ENCODE data around the gene TTC39A.
A peak's percentile ranks its signal among the peaks of the same experiment; 100 is the strongest.
"Not testable (repeated sequence)": the region's sequence is repeated elsewhere in the genome, so short reads cannot be mapped to it uniquely, and the experiment has no call there.

The TTC39A gene

DNA sequence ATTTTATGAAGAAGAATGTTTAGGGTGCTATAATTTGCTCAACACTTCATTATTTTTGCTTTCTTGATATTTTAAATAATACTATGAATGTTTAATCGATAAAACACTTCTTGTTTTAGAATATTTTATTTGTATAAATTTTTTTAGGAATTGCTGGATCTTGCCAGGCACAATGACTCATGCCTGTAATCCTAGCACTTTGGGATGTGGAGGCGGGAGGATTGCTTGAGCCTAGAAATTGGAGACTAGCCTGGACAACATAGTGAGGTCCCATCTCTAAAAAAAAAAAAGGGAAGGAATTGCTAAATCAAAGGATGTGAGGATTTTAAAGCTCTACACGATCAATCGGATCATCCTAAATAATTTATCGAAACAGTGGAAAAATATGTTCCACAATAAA is 76.7 kb downstream of the TTC39A start:
- Mint-ChIP-seq H3K4me3 (no peak overlapping the region), H3K4me1 (peaks cover 9% of the 10 kb centered on the region), H3K9me3 (no peaks in the 10 kb centered on the region), H3K36me3 (peaks cover 5% of the 10 kb centered on the region), H3K27me3 (no peaks in the 10 kb centered on the region), H3K27ac (no peak overlapping the region)
- ATAC-seq, result no peak

DNA sequence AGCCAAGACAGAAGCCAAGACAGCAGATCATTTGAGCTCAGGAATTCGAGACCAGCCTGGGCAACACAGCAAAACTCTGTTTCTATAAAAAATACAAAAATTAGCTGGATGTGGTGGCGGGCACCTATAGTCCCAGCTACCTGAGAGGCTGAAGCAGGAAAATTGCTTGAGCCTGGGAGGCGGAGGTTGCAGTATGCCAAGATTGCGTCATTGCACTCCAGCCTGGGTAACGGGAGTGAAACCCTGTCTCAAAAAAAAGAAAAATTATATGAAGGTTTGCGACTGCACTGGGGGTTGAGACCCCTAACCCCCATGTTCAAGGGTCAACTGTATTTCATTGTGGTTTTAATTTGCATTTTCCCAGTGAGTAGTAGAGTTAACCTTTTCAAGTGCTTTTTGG is 78.0 kb downstream of the TTC39A start:
- no peak for ATAC-seq
- Mint-ChIP-seq H3K27ac (no peak overlapping the region), H3K9me3 (no peaks in the 10 kb centered on the region), H3K27me3 (no peaks in the 10 kb centered on the region), H3K4me1 (peaks cover 3% of the 10 kb centered on the region), H3K4me3 (no peak overlapping the region), H3K36me3 (peaks cover 5% of the 10 kb centered on the region)

DNA sequence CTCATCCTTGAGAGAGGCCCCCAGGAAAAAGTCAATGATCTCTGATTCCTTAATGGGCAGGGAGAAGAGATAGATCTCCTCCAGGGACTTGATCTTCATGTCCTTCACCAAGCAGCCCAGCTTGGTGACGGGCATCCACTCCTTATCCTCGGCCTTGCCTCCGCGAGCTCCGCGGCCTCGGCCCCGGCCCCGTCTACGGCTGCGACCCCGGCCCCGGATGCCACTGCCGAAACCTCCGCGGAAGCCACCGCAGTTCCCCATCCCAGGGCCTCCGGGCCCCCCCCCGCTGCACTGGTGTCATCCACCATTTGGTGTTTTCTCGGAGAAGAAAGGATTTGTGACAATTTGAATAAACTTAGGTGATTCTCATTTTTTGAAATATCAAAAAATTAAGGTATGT is 79.2 kb downstream of the TTC39A start:
- not testable (repeated sequence) for H3K9me3 Mint-ChIP-seq, ATAC-seq, H3K36me3 Mint-ChIP-seq, H3K27me3 Mint-ChIP-seq, H3K4me3 Mint-ChIP-seq, H3K27ac Mint-ChIP-seq
- peaks cover 15% of the 10 kb centered on the region for H3K4me1 Mint-ChIP-seq

DNA sequence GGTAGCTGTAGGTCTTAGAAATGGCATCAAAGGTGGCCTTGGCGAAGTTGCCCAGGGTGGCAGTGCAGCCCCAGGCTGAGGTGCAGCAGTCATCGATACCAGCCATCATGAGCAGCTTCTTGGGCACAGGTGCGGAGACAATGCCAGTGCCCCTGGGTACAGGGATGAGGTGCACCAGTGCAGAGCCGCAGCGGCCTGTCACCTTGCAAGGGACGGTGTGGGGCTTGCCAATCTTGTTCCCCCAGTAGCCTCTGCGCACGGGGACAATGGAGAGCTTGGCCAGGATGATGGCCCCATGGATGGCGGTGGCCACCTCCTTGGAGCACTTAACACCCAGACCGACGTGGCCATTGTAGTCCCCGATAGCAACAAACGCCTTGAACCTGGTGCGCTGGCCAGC is 79.6 kb downstream of the TTC39A start:
- H3K4me1 Mint-ChIP-seq, result peaks cover 19% of the 10 kb centered on the region
- H3K36me3 Mint-ChIP-seq, H3K27me3 Mint-ChIP-seq, H3K27ac Mint-ChIP-seq, H3K9me3 Mint-ChIP-seq, ATAC-seq, H3K4me3 Mint-ChIP-seq: not testable (repeated sequence)

DNA sequence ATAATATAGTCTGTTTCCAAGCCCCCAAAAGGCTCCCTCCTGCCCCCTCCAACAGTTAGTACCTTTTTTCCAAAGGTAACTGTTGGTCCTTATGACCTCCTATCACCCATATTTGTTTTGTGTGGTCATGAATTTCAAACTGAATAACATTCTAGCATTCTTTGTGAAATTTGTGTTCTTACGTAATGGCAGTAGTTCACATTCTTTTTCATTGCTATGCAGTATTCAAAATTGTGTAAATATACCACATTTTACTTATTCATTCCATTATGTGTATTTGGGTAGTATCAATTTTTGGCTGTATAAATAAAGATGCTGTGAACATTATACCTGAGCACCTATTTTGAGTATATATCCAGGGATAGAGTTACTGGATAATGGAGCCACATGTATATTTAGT is 80.9 kb downstream of the TTC39A start:
- no peak for ATAC-seq

DNA sequence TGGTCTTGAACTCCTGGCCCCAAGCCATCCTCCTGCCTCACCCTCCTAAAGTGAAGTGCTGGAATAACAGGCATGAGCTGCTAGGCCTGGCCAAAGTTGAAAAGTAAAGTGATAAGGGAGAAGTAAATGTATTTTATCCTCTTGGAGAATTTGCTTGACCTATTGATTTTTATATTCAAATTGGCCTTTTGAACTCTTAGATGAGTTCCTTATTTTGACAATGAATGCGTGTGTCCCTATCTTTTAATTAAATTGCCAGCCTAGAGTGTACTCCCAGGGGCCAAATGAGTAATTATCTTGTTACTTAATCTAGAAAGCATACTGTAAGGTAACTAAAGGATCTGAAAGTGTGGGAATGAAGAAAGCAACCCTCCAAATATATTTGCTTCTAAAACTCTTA is 82.9 kb downstream of the TTC39A start:
- H3K4me1 Mint-ChIP-seq, result peaks cover 22% of the 10 kb centered on the region
- ATAC-seq, result no peak
- H3K36me3 Mint-ChIP-seq, result no peaks in the 10 kb centered on the region
- H3K4me3 Mint-ChIP-seq, result no peak overlapping the region
- no peaks in the 10 kb centered on the region for H3K27me3 Mint-ChIP-seq
- H3K27ac Mint-ChIP-seq, result peak overlapping the region; percentile 36
- no peaks in the 10 kb centered on the region for H3K9me3 Mint-ChIP-seq

More for the DNA sequence above, 80.9 kb downstream of the TTC39A start:
- H3K36me3 Mint-ChIP-seq, result no peaks in the 10 kb centered on the region
- H3K9me3 Mint-ChIP-seq, result no peaks in the 10 kb centered on the region
- H3K27ac Mint-ChIP-seq, result no peak overlapping the region
- H3K4me1 Mint-ChIP-seq, result peaks cover 22% of the 10 kb centered on the region
- H3K4me3 Mint-ChIP-seq, result no peak overlapping the region
- H3K27me3 Mint-ChIP-seq, result no peaks in the 10 kb centered on the region

DNA sequence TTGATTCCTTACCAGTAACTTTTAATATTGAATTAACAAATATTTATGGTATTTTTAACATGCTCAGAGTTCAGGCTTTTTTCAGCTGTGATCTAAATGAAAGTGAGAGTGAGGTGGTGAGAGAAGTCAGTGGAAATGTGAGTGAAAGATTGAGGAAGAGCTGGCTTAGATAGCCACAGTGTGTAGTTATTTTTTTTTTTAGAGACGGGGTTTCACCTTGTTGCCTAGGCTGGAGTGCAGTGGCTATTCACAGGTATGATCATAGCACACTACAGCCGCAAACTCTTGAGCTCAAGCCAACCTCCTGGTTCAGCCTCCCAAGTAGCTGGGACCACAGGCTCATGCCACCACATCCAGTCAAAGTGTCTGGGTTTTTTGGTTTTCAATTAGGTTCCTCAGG is 83.3 kb downstream of the TTC39A start:
- Mint-ChIP-seq H3K27ac (peak overlapping the region; percentile 36), H3K4me1 (peaks cover 22% of the 10 kb centered on the region), H3K9me3 (no peaks in the 10 kb centered on the region), H3K27me3 (no peaks in the 10 kb centered on the region), H3K4me3 (no peak overlapping the region), H3K36me3 (no peaks in the 10 kb centered on the region)
- ATAC-seq, result peak; percentile 86

DNA sequence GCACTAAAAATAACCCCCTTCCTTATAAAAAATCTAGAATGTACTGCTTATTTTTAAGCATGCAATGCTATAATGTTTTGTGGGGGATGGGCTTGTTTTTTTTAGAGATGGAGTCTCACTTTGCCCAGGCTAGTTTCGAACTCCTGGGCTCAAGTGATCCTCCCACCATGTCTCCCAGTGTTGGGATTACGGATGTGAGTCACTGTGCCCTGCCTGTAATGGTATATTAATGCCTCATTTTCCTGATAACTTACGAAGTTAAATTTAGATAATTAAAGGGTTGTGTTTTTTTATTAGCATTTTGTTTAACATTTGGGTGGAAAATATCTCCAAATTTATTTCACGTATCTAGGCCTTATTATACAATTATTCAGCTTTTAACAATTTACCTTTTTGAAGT is 87.8 kb downstream of the TTC39A start:
- H3K36me3 Mint-ChIP-seq, result peaks cover 10% of the 10 kb centered on the region
- no peak overlapping the region for H3K27ac Mint-ChIP-seq
- peaks cover 41% of the 10 kb centered on the region for H3K4me1 Mint-ChIP-seq
- H3K27me3 Mint-ChIP-seq, result no peaks in the 10 kb centered on the region
- no peak overlapping the region for H3K4me3 Mint-ChIP-seq
- ATAC-seq, result no peak
- H3K9me3 Mint-ChIP-seq, result no peaks in the 10 kb centered on the region

DNA sequence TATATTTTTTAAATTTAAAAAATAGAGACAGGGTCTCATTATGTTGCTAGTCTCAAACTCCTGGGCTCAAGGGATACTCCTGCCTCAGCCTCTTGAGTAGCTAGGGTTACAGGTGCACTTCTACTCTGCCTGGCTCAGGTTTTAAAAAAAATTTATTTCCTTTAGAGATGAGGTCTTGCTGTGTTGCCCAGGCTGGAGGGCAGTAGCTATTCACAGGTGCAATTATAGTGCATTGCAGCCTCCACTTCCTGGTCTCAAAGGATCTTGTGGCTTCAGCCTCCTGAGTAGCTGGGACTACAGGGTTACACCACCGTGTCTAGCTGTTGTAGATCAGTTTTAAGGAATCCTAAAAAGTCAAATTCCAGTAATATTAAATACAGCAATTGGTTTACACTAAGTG is 89.2 kb downstream of the TTC39A start:
- no peak overlapping the region for H3K4me3 Mint-ChIP-seq
- no peak overlapping the region for H3K27ac Mint-ChIP-seq
- H3K9me3 Mint-ChIP-seq, result no peaks in the 10 kb centered on the region
- ATAC-seq, result no peak
- H3K27me3 Mint-ChIP-seq, result no peaks in the 10 kb centered on the region
- peaks cover 27% of the 10 kb centered on the region for H3K4me1 Mint-ChIP-seq
- H3K36me3 Mint-ChIP-seq, result peaks cover 10% of the 10 kb centered on the region

DNA sequence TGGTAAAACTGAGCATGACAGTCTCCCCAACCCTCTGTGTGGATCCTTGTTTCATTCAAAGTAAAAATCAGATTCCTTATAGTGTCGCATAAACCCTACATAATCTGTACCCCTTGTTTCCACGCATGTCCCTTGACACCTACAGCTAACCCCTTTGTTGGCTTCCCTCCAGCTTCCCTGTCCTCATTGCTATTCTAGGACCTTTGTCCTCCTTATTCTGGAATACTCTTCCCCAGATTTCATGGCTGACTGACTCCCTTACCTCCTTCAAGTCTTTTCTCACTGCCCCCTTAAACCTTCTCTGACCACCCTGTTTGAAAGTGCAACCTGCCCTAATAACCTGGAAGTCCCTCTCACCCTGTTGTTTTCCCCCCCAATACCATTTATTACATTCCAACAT is 90.3 kb downstream of the TTC39A start:
- no peak for ATAC-seq
- Mint-ChIP-seq H3K4me1 (peaks cover 31% of the 10 kb centered on the region), H3K9me3 (no peaks in the 10 kb centered on the region), H3K27me3 (no peaks in the 10 kb centered on the region), H3K36me3 (peaks cover 10% of the 10 kb centered on the region), H3K27ac (no peak overlapping the region), H3K4me3 (no peak overlapping the region)

DNA sequence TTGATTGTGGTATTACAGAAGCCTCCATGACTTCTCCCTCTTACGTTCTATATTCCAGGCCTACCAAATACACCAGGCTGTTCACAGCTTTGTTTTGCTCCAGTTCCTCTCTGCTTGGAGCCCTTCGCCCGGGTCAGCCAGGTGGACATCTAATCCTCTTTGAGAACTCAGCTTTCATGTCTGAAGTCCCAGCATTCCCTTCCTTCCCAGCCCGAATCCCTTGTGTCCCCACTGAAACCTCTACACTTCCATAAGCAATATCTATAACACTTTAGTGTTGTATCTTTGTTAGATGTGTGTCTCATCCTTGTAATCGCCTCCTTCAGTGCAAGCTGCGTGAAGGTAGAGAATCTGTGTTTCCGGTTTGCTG is 92.3 kb downstream of the TTC39A start:
- Mint-ChIP-seq H3K36me3 (peaks cover 10% of the 10 kb centered on the region), H3K9me3 (no peaks in the 10 kb centered on the region), H3K4me1 (peaks cover 43% of the 10 kb centered on the region), H3K27ac (no peak overlapping the region), H3K27me3 (no peaks in the 10 kb centered on the region), H3K4me3 (no peak overlapping the region)
- ATAC-seq, result no peak

DNA sequence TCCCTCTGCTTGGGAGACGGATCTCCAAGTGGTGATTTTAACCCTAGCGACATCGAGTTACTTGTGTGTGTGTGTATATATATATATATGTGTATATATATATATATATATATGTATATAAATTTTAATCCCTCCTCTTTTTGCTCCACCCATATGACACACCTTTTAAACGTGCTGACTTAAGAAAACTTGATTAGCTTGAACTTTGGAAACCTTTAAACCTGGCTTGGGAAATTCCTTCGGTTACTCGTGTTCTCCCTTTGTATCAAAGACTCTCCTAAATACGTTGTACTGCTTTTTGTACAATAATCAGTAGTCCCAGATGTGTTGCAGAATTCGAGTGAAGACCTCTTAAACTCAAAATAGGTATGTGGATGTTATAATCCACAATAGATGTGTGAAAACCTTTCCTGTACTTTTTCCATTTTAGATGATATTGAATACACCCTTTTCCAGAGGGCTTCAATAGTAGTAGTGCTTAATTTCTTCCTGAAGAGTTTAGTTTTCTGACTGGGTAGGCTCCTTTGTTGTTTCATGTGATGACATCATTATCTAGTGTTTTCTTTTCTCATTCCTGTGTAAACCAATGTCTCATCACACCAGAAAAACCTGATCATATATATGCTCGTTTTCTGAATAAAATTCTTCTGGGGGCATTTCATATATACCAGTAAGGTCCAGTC is 92.9 kb downstream of the TTC39A start:
- H3K27ac Mint-ChIP-seq, result no peak overlapping the region
- H3K36me3 Mint-ChIP-seq, result peaks cover 10% of the 10 kb centered on the region
- H3K4me3 Mint-ChIP-seq, result no peak overlapping the region
- no peaks in the 10 kb centered on the region for H3K9me3 Mint-ChIP-seq
- H3K4me1 Mint-ChIP-seq, result peaks cover 43% of the 10 kb centered on the region
- H3K27me3 Mint-ChIP-seq, result no peaks in the 10 kb centered on the region
- ATAC-seq, result no peak

Measured in stimulated activated memory B cell treated with anti-CD40 and anti-IgM and Interleukin-4, amounts not matched to agents 10 μg/mL and 1 μg/mL and 100 μg/mL, for 72 hours (primary cell).